Left colon (tissue), 2 donors: ENCODE measurements around the gene PDZD8. TPM values are rescaled to one million over a fixed set of nuclear protein-coding genes. Genes with fewer than 3 reads are reported as not detected.
"Not testable (repeated sequence)": the region's sequence is repeated elsewhere in the genome, so short reads cannot be mapped to it uniquely, and the experiment has no call there.

Source experiments
- ATAC-seq: fragments of 200-7000 bp; cut with Tn5 transposase; one replicate; pipeline ENCODE4 v1.9.1; 2020; ENCODE audit warnings: mild to moderate bottlenecking, moderate library complexity
- DNase-seq, 2 donors: peaks; one replicate each; pipeline ENCODE4 v3.0.0-alpha.2; 2020
- intact Hi-C, 2 donors: fragments of 100-400 bp; cut with DNase I in 1 of 2; cut with micrococcal nuclease in 1 of 2; formaldehyde crosslinking; loops; one replicate each; pipeline versions ENCODE4 v1.11.2 to v1.14.0; 2022; cut with DNase I, micrococcal nuclease
- total RNA-seq, 2 donors: library from RNA; stranded (reverse); fragmentation: NEBNext Ultra II Directional; extraction: Animal tissue kit (Norgen Biotek cat#: 25700); gene quantifications; one replicate each; pipeline ENCODE4 v1.2.1, GENCODE V29; 2021
- donor health status: DM: no; HTN: no; CAD: no.
- donor health status: DM: yes; HTN: yes; CAD: no.

The PDZD8 gene
- total RNA-seq, 2 donors from 2014 or later, result 61.3 to 78.5 TPM

- ATAC-seq (no peak), DNase-seq (no peak)
- intact Hi-C loops, result no loop called here
Measured at GRCh38 chr10:117241541-117242462, 133.4 kb downstream of the PDZD8 start.

GRCh38 chr10:117240621-117241529 lies 134.4 kb downstream of the PDZD8 start, which contains the start of gene SLC18A2:
Gene SLC18A2, plus strand, starts transcription at chr10:117241114. Its CDS starts 580 bp downstream, at chr10:117241694.
- ATAC-seq (no peak), DNase-seq (no peak)
- intact Hi-C loops, result no loop called here

- ATAC-seq (no peak), DNase-seq (no peak)
- intact Hi-C loops, result no loop called here
Measured at GRCh38 chr10:117239721-117240620, 135.3 kb downstream of the PDZD8 start.

GRCh38 chr10:117239051-117239450 lies 136.2 kb downstream of the PDZD8 start:
- intact Hi-C loops, result no loop called here

GRCh38 chr10:117237401-117237991 lies 137.7 kb downstream of the PDZD8 start:
- DNase-seq (no peak), ATAC-seq (no peak)
- intact Hi-C loops, result no loop called here

More at GRCh38 chr10:117239051-117239450, 136.2 kb downstream of the PDZD8 start:
- DNase-seq, result no peak
- no peak for ATAC-seq

GRCh38 chr10:117230107-117230506 lies 145.1 kb downstream of the PDZD8 start:
- intact Hi-C loops, DNase-seq, ATAC-seq: not testable (repeated sequence)

GRCh38 chr10:117228210-117228609 lies 147.0 kb downstream of the PDZD8 start:
- no peak for DNase-seq

More at GRCh38 chr10:117228210-117228609, 147.0 kb downstream of the PDZD8 start:
- intact Hi-C loops, result no loop called here
- no peak for ATAC-seq

Other genes starting within 250 kb of the PDZD8 start
- gene VAX1, start 237.2 kb downstream of the PDZD8 start, total RNA-seq, result not detected
- not detected for gene KCNK18, start 178.0 kb downstream of the PDZD8 start, total RNA-seq
- 1 to 10 TPM in 1 of 2 donors, under 1 TPM in 1; 0.37 to 1.6 TPM for gene SLC18A2, start 134.3 kb downstream of the PDZD8 start, total RNA-seq
- gene EMX2, start 167.3 kb upstream of the PDZD8 start, total RNA-seq, result under 1 TPM in 1 of 2 donors, not detected in 1; 0.31 TPM